GM12875 (cell line): ENCODE measurements around the gene PLD4.

Experiments used
- H3K4me3 ChIP-seq: one replicate; pipeline ENCODE4 v1.5.1; 2011; ENCODE audit warnings: low read depth, low read length, control low read depth
- TF ChIP-seq, protein P1 (sequence below): IDR thresholded peaks from 2 replicates; pipeline ENCODE4 v1.5.1; 2011; ENCODE audit warnings: low read depth, mild to moderate bottlenecking, control low read depth, inconsistent platforms, low read length, moderate library complexity, borderline replicate concordance; ENCODE audit not compliant: insufficient read depth

PLD4 gene

DNA sequence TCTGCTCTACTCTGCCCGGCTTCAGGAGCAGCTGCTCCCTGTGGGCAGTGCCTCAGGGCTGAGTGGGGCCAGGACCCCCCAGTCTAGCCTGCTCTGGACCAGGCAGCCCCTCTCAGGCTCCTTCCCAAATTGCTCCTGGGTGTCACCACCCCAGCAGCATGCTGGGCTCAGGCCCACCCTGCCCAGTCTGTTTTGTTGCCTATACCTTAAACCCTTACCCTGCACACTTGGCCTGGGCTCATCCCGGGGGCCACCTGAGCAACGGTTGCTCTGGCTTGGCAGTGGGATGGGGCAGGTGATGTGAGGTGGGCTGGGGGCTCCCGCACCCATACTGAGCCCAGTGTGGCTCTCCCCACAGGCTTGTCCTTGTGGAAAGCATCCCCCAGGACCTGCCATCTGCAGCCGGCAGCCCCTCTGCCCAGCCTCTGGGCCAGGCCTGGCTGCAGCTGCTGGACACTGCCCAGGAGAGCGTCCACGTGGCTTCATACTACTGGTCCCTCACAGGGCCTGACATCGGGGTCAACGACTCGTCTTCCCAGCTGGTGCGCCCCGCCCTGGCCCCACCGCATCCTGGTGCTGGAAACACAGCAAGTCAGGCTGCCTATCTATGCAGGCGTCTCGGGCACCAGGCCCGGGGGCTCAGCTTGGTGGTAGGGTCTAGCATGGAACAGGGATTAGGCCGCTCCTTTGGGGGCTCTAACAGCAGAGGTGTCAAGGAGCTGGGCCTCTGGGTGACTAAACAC is 3.9 kb downstream of the PLD4 start:
- no peak overlapping the region for H3K4me3 ChIP-seq
- TF ChIP-seq, protein P1, sequence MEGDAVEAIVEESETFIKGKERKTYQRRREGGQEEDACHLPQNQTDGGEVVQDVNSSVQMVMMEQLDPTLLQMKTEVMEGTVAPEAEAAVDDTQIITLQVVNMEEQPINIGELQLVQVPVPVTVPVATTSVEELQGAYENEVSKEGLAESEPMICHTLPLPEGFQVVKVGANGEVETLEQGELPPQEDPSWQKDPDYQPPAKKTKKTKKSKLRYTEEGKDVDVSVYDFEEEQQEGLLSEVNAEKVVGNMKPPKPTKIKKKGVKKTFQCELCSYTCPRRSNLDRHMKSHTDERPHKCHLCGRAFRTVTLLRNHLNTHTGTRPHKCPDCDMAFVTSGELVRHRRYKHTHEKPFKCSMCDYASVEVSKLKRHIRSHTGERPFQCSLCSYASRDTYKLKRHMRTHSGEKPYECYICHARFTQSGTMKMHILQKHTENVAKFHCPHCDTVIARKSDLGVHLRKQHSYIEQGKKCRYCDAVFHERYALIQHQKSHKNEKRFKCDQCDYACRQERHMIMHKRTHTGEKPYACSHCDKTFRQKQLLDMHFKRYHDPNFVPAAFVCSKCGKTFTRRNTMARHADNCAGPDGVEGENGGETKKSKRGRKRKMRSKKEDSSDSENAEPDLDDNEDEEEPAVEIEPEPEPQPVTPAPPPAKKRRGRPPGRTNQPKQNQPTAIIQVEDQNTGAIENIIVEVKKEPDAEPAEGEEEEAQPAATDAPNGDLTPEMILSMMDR, result no peak

DNA sequence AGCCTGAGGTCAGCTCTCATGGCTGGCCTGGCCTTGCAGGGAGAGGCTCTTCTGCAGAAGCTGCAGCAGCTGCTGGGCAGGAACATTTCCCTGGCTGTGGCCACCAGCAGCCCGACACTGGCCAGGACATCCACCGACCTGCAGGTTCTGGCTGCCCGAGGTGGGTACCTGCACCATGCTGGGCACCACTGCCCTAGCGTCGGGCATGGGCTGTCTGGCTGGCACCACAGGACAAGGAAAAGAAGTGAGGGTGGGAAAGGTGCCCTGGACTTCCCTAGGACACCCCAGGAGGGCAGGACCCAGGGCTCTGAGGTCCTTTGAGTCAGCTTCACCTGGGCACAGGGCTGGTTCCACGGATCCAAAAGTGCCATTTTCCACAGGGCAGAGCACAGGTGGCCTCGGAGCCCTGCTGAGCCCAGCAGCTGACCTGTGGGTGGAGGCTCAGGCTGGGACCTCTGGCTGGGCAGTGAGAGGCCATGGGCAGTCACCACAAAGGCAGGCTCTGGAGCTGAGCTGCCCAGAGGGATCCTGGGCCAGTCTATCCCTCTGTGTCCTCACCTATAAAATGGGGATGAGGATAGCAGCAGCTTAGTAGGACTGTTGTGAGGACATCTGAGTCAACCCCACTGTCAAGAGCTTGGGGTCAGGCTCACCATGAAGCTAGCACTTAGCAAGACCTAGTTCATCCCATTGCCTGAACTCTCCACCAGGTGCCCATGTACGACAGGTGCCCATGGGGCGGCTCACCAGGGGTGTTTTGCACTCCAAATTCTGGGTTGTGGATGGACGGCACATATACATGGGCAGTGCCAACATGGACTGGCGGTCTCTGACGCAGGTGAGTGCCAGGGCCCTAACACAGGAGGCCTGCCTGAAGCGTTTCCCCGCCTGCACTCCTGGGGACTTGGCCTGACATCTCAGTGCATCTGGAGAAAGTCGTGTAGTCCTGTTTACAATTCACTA is 4.9 kb downstream of the PLD4 start:
- TF ChIP-seq, protein P1, result no peak
- no peak overlapping the region for H3K4me3 ChIP-seq

DNA sequence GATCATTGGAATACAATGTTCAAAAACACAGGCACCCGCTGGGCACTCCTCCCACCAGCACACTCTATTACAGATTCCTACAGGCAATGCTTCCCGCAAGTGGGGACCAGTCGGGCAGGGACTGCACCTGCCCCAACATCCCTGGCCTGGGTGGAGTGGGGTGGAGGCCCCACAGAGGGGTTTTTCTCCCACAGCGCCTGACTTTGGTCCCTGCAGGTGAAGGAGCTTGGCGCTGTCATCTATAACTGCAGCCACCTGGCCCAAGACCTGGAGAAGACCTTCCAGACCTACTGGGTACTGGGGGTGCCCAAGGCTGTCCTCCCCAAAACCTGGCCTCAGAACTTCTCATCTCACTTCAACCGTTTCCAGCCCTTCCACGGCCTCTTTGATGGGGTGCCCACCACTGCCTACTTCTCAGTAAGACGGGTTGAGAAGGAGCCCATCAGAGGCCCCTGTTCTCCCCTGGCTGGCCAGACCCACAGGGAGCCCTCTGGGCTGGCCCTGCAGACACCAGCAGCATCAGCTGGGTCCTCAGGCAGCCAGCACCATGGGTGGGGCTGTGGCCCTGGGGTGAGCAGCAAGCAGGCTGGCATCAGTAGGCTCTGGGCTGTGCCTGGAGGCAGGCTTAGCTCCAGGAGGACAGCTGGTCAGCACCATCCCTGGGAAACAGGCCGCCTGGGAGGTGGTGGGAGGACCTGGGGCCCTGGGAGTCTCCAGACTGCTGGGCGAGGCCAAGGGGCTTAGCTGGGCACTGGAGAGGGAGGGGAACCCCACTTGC is 6.0 kb downstream of the PLD4 start:
- TF ChIP-seq, protein P1, result no peak
- no peak overlapping the region for H3K4me3 ChIP-seq

DNA sequence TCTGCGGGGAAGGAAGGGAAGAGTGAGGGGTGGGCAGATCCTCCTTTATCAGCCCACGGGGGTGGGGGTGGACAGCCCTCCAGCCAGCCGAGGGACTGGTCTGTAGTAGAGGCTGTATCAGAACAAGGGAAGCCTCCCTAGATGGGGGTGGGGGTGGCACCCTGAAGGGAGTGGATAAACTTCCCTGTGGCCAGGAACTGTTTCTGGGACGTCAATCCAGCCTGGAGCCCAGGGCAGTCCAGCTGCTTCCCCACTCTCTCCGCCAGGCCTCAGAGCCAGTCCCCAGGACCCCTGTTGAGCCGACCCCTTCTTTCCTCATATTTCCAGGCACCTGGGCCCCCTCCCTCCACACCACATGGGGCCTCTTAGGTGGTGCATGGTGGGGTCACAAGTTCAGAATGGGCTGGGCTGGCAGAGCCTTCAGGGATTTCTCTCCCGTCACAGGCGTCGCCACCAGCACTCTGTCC is 6.7 kb downstream of the PLD4 start:
- TF ChIP-seq, protein P1, result no peak
- no peak overlapping the region for H3K4me3 ChIP-seq

DNA sequence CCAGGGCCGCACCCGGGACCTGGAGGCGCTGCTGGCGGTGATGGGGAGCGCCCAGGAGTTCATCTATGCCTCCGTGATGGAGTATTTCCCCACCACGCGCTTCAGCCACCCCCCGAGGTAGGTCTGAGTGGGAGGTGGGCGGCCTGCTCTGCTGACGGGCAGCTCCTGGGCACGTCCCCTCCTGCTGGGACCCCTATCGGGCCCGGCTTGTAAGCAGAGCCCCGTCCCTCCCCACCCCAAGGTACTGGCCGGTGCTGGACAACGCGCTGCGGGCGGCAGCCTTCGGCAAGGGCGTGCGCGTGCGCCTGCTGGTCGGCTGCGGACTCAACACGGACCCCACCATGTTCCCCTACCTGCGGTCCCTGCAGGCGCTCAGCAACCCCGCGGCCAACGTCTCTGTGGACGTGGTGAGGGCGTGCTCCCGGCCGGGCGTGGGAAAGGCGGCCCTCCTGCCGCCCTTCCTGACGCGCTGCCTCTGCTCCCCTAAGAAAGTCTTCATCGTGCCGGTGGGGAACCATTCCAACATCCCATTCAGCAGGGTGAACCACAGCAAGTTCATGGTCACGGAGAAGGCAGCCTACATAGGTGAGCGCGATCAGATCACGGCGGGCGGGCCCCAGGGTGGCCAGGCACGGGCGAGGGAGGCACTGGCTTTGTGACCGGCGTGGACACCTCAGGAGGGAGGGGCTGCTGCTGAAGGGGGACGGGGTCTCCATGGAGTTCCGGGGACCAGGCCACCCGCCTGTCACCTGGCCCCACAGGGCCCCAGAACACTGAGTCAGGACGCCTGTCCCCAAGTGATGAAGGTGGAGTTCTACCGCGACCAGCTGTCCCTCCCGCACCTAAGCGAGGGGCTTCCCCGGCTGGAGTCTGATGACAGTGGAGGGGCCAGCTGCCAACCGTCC is 7.3 kb downstream of the PLD4 start:
- TF ChIP-seq, protein P1, result no peak

More for the DNA sequence above, 7.3 kb downstream of the PLD4 start:
- H3K4me3 ChIP-seq, result no peak overlapping the region
